Upper lobe of left lung (tissue), 4 donors: ENCODE results near the gene MRGPRG.

Experiments used
- POLR2A ChIP-seq, 4 donors: fragments of 450-650 bp; IDR thresholded peaks; one replicate each; pipeline ENCODE4 v1.5.1; 2016 to 2017; ENCODE audit warnings: antibody characterized with exemption in 4 of 4, mild to moderate bottlenecking in 2 of 4
- POLR2AphosphoS5 ChIP-seq, 2 donors: sonication (generic); formaldehyde crosslinking; IDR thresholded peaks; one replicate each; pipeline ENCODE4 v1.5.1; 2017; ENCODE audit warnings: antibody characterized with exemption in 2 of 2
- TF ChIP-seq, protein P1 (sequence below), 6 experiments: fragments of 450-650 bp in 4 of 6; fragments of 200-600 bp in 2 of 6; sonication (generic) in 2 of 6; IDR thresholded peaks; one replicate each; pipeline ENCODE4 v1.5.1; 2016 to 2019; ENCODE audit warnings: antibody characterized with exemption in 6 of 6

DNA sequence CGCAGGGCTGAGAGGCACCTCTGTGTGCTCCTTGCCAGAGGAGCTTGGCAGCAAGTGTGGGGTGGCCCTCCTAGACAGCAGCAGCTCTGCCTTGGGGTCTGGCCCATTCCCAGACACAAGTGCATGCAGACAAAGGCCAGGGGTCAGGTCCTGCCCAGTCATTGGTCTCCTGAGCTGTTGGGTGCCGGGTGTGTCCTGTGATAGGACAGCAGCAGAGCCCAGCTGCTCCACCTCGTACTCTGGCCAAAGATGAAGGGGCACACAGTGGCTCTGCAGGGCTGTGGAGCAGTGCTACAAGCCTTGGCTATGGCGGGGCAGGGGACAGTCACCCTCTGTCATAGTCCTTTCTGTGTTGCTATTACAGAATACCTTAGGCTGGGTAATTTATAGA lies 36.2 kb downstream of the MRGPRG start:
- TF ChIP-seq, protein P1, sequence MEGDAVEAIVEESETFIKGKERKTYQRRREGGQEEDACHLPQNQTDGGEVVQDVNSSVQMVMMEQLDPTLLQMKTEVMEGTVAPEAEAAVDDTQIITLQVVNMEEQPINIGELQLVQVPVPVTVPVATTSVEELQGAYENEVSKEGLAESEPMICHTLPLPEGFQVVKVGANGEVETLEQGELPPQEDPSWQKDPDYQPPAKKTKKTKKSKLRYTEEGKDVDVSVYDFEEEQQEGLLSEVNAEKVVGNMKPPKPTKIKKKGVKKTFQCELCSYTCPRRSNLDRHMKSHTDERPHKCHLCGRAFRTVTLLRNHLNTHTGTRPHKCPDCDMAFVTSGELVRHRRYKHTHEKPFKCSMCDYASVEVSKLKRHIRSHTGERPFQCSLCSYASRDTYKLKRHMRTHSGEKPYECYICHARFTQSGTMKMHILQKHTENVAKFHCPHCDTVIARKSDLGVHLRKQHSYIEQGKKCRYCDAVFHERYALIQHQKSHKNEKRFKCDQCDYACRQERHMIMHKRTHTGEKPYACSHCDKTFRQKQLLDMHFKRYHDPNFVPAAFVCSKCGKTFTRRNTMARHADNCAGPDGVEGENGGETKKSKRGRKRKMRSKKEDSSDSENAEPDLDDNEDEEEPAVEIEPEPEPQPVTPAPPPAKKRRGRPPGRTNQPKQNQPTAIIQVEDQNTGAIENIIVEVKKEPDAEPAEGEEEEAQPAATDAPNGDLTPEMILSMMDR (IDR thresholded peaks at IDR 0.05): no peak
- TF ChIP-seq POLR2A (IDR thresholded peaks at IDR 0.05) (no peak), POLR2AphosphoS5 (IDR thresholded peaks at IDR 0.05) (no peak)
